ENCODE data around the gene UMODL1.

UMODL1 gene

DNA sequence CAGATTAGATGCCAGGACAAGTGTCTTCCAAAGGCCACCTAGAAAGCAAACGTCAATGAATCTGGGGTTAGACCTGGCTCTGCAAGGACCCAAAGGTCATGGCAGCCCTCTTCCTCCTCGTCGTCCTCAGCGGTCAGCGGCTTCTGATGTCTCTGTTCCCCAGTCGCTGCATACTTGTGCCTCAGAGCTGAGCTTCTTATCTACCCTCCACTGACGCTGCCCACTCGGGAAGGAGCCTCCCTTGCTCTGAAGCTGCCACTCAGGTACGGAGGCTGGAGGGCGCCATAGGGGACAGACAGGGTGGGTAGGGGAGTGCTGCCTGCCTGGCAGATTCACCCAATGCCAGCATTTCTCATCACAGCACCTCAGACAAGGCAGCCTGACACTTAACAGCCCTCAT lies 11.4 kb upstream of the UMODL1 start:
- TF ChIP-seq, protein P1, sequence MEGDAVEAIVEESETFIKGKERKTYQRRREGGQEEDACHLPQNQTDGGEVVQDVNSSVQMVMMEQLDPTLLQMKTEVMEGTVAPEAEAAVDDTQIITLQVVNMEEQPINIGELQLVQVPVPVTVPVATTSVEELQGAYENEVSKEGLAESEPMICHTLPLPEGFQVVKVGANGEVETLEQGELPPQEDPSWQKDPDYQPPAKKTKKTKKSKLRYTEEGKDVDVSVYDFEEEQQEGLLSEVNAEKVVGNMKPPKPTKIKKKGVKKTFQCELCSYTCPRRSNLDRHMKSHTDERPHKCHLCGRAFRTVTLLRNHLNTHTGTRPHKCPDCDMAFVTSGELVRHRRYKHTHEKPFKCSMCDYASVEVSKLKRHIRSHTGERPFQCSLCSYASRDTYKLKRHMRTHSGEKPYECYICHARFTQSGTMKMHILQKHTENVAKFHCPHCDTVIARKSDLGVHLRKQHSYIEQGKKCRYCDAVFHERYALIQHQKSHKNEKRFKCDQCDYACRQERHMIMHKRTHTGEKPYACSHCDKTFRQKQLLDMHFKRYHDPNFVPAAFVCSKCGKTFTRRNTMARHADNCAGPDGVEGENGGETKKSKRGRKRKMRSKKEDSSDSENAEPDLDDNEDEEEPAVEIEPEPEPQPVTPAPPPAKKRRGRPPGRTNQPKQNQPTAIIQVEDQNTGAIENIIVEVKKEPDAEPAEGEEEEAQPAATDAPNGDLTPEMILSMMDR (IDR thresholded peaks at IDR 0.05; ENCODE audit: low read length, missing control alignments) = no peak
- H3K4me3 ChIP-seq (replicated peaks; ENCODE audit: low read depth, low read length) = no peak overlapping the region
- DNase-seq (ENCODE audit: low read depth) = no peak

DNA sequence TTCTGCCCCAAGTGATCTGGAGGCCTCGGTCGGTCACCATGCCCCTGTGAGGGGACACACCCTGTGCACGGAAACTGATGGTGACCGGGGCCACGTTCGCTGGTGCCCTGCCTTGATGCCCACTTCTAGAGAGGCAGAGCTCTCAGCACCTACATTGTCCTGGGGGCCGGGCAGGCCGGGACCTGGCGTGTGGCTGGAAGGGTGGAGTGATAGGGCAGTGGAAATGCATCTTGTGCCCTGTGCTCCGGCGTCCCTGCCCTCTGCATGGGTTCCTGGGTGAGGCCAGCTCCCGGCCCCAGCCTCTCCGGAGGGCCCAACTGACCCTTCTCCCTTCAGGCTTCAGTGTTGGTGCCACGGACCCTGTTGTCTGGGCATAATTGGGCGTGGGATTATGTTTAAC lies 11.0 kb upstream of the UMODL1 start:
- no peak overlapping the region for H3K4me3 ChIP-seq (replicated peaks; ENCODE audit: low read depth, low read length)
- TF ChIP-seq, protein P1 (IDR thresholded peaks at IDR 0.05; ENCODE audit: low read length, missing control alignments) = no peak
- no peak for DNase-seq (ENCODE audit: low read depth)

DNA sequence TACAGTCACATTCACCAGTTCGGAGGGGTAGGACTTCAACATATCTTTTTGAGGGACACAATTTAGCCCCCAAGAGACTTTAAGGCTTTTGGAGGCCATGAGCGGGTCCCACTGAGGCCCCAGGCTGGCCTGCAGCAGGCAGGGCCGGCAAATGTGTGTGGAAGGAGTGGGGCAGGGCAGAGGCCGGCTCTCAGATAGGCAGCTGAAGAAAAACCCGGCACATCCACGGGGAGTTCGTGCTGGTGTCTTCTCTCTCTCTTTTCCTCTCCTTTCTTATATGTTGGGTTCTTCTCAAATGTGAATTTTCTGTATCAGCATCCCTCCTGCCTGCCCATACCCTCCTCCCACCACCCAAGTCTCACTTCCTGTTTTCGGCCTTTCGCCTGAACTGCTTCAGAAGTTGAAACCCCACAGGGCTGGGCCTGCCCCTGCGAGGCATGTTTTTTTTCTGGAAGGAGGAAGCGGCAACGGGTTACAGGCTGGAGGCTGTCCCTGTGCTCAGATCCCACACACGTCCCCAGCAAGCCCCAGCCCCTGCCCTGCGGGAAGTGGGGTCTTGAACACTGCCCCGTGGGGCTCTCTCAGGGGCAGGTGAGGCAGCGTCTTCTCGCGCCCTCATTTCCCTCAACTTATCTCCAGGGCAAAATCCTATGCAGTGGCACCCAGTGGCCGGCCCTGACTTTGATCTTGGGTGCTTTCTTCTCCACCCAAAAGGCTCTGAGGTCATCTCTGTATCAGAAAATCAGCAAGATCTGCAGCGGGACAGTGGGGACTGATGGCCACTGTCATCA lies 9.7 kb upstream of the UMODL1 start:
- no peak overlapping the region for H3K4me3 ChIP-seq (replicated peaks; ENCODE audit: low read depth, low read length)
- DNase-seq (ENCODE audit: low read depth) = no peak

DNA sequence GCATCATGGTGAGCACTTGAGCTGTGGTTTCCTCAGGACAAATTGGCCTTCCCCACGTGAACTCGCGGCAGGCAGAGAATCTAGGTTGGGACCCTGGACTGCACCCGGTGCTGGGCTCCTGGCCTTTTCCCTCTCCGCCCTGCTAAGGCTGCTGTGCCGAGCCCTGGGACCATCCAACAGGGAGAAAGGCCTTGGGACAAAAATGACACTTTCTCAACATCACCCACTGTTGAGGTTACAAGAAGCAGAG lies 9.2 kb upstream of the UMODL1 start:
- no peak overlapping the region for H3K4me3 ChIP-seq (replicated peaks; ENCODE audit: low read depth, low read length)
- TF ChIP-seq, protein P1 (IDR thresholded peaks at IDR 0.05; ENCODE audit: low read length, missing control alignments) = no peak
- DNase-seq (ENCODE audit: low read depth) = no peak

More for the DNA sequence above, 9.7 kb upstream of the UMODL1 start:
- TF ChIP-seq, protein P1 (IDR thresholded peaks at IDR 0.05; ENCODE audit: low read length, missing control alignments) = no peak

DNA sequence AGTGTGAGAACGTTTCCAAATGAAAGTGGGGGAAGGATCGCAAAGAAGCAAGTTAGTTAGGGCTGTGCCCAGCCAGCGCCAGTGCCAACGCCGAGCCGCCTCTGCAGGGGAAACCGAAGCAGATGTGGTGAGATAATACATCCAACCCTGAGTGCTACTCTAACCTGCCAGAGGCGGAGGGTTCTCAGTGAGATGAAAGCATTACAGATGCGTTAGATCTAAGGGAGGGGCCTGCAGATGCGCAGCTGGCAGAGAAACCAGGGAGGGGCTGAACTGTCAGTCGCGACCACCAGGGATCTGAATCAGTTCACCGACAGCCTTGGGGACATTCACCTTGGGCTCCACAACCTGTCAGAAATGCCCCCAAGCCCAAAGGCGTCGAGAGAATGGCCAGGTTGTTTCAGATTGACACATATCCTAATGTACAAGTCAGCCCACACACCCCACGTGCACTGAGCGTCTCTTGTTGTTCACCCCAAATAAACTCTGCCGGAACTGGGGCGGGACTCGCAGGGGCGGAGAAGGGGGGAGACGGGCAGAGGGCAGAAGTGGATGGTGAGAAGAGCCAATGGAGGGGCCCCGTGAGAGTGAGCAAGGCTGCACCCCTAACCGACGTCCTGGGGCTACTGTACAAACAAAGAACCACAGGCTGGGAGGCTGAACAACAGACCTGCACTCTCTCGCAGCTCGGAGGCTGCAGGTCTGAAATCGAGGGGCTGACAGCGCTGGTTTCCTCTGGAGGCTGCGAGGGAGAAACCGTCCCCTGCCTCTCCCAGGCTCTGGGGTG lies 8.7 kb upstream of the UMODL1 start:
- DNase-seq (ENCODE audit: low read depth) = no peak
- TF ChIP-seq, protein P1 (IDR thresholded peaks at IDR 0.05; ENCODE audit: low read length, missing control alignments) = no peak
- H3K4me3 ChIP-seq (replicated peaks; ENCODE audit: low read depth, low read length) = no peak overlapping the region

DNA sequence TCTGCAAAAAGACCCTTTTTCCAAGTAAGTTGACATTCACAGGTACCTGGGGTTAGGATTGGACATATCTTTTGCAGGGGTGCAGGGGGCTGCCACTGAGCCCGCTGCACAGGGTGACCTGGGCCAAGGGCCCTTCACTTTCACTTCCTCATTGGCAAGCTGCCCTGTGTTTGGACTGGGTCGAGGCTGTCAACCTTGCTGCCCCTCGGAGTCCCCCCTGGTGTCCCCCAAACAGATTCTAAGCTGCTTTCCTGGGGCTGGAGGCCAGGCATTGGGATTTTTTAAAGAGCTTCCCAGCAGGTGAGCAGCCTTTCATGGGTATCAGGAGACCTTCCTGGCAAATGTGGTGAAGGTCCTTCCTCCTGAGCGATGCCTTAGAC lies 7.9 kb upstream of the UMODL1 start:
- H3K4me3 ChIP-seq (replicated peaks; ENCODE audit: low read depth, low read length) = no peak overlapping the region
- DNase-seq (ENCODE audit: low read depth) = no peak
- TF ChIP-seq, protein P1 (IDR thresholded peaks at IDR 0.05; ENCODE audit: low read length, missing control alignments) = no peak

Measured in fibroblast of pulmonary artery (primary cell).